HepG2 (cell line): ENCODE data around the gene TAF3. TPM values are rescaled to one million over a fixed set of nuclear protein-coding genes. Genes with fewer than 3 reads are reported as not detected.

ENCODE experiments used
- ASH2L ChIP-seq: fragments of 300-600, 200-600 bp; sonication (generic); IDR thresholded peaks from 2 replicates; pipeline ENCODE4 v1.7.0; 2017; ENCODE audit warnings: low read depth, mild to moderate bottlenecking, moderate library complexity, mixed read lengths, low read length; ENCODE audit not compliant: insufficient read length
- BHLHE40 ChIP-seq: IDR thresholded peaks from 2 replicates; pipeline ENCODE4 v1.6.1; 2011; ENCODE audit warnings: low read length, improper control_type of control experiment
- CHD4 ChIP-seq: fragments of 200-600 bp; sonication (generic); IDR thresholded peaks from 2 replicates; pipeline ENCODE4 v1.7.0; 2017; ENCODE audit warnings: mild to moderate bottlenecking, low read length, borderline replicate concordance
- ELF4 ChIP-seq: sonication (generic); formaldehyde crosslinking; IDR thresholded peaks from 2 replicates; pipeline ENCODE4 v1.5.0; 2020; ENCODE audit warnings: missing genetic modification reagents, mild to moderate bottlenecking, moderate library complexity, borderline replicate concordance
- EZH2 ChIP-seq: conservative IDR thresholded peaks from 2 replicates; pipeline ENCODE4 v1.6.1; 2012; ENCODE audit warnings: mild to moderate bottlenecking, low read depth, low read length, moderate library complexity
- FOSL2 ChIP-seq: sonication (generic); formaldehyde crosslinking; IDR thresholded peaks from 2 replicates; pipeline ENCODE4 v1.4.0; 2020; ENCODE audit warnings: missing genetic modification reagents
- KLF6 ChIP-seq: IDR thresholded peaks from 2 replicates; pipeline ENCODE4 v1.8.0; 2016; ENCODE audit warnings: missing biosample characterization, missing genetic modification reagents
- MXD4 ChIP-seq: IDR thresholded peaks from 2 replicates; pipeline ENCODE4 v1.6.1; 2016; ENCODE audit warnings: mild to moderate bottlenecking, missing biosample characterization, missing genetic modification reagents
- PCBP1 ChIP-seq: fragments of 200-400 bp; formaldehyde crosslinking; IDR thresholded peaks from 2 replicates; pipeline ENCODE4 v1.6.1; 2017; ENCODE audit warnings: mild to moderate bottlenecking, low read depth, low read length, borderline replicate concordance
- RBFOX2 ChIP-seq: fragments of 200-400 bp; formaldehyde crosslinking; IDR thresholded peaks from 2 replicates; pipeline ENCODE4 v1.6.1; 2017; ENCODE audit warnings: low read depth, mild to moderate bottlenecking, low read length
- SALL2 ChIP-seq: sonication (generic); formaldehyde crosslinking; IDR thresholded peaks from 2 replicates; pipeline ENCODE4 v1.8.1; 2023; ENCODE audit warnings: mild to moderate bottlenecking, missing genetic modification reagents, inconsistent platforms
- SATB2 ChIP-seq: sonication (generic); formaldehyde crosslinking; IDR thresholded peaks from 2 replicates; pipeline ENCODE4 v1.5.0; 2020; ENCODE audit warnings: missing genetic modification reagents
- SP2 ChIP-seq: sonication (generic); formaldehyde crosslinking; IDR thresholded peaks from 2 replicates; pipeline ENCODE4 v1.5.1; 2020; ENCODE audit warnings: mild to moderate bottlenecking, missing genetic modification reagents
- ZFP36L2 ChIP-seq: sonication (generic); formaldehyde crosslinking; IDR thresholded peaks from 2 replicates; pipeline ENCODE4 v1.4.0; 2020; ENCODE audit warnings: missing genetic modification reagents
- ZKSCAN8 ChIP-seq: IDR thresholded peaks from 2 replicates; pipeline ENCODE4 v1.6.1; 2016; ENCODE audit warnings: borderline replicate concordance, missing genetic modification reagents, missing compliant biosample characterization
- ZNF230 ChIP-seq: sonication (generic); formaldehyde crosslinking; IDR thresholded peaks from 2 replicates; pipeline ENCODE4 v1.4.0; 2020; ENCODE audit warnings: mild to moderate bottlenecking, missing genetic modification reagents
- ZNF232 ChIP-seq: sonication (generic); formaldehyde crosslinking; IDR thresholded peaks from 2 replicates; pipeline ENCODE4 v1.4.0; 2020; ENCODE audit warnings: missing genetic modification reagents, borderline replicate concordance
- ZNF274 ChIP-seq: sonication (generic); formaldehyde crosslinking; IDR thresholded peaks from 2 replicates; pipeline ENCODE4 v1.5.1; 2020; ENCODE audit warnings: mild to moderate bottlenecking, missing genetic modification reagents
- ZNF317 ChIP-seq: sonication (generic); formaldehyde crosslinking; IDR thresholded peaks from 2 replicates; pipeline ENCODE4 v1.5.0; 2020; ENCODE audit warnings: mild to moderate bottlenecking, missing genetic modification reagents
- ZNF672 ChIP-seq: sonication (generic); formaldehyde crosslinking; IDR thresholded peaks from 2 replicates; pipeline ENCODE4 v1.8.1; 2022; ENCODE audit warnings: missing genetic modification reagents
- ZNF772 ChIP-seq: sonication (generic); formaldehyde crosslinking; IDR thresholded peaks from 2 replicates; pipeline ENCODE4 v1.5.0; 2020; ENCODE audit warnings: mild to moderate bottlenecking, missing genetic modification reagents
- ZNF883 ChIP-seq: sonication (generic); formaldehyde crosslinking; IDR thresholded peaks from 2 replicates; pipeline ENCODE4 v1.5.1; 2020; ENCODE audit warnings: mild to moderate bottlenecking, missing genetic modification reagents; ENCODE audit errors: not compliant biosample characterization
- polyA plus RNA-seq, 8 experiments: library from polyadenylated mRNA; depleted of rRNA in 3 of 8; stranded (reverse) in 7 of 8; unstranded in 1 of 8; fragments of >200 nt; fragmentation: Illumina TruSeq in 4 of 8; extraction: Trizol in 4 of 8; gene quantifications; 2 replicates each; pipeline versions ENCODE4 v1.2.1 to v1.2.3, GENCODE V29; 2011 to 2016; ENCODE audit warnings: low read depth in 4 of 8, missing spikeins in 1 of 8, mixed read lengths in 1 of 8; ENCODE audit not compliant: insufficient read depth in 1 of 8
- total RNA-seq, 5 experiments: library from RNA; depleted of rRNA; stranded (reverse); fragments of >200 nt; fragmentation: Illumina TruSeq; extraction: Trizol; gene quantifications; 2 replicates each; pipeline ENCODE4 v1.2.3, GENCODE V29; 2016; ENCODE audit warnings: low read depth in 1 of 5
- TF ChIP-seq, protein P1 (sequence below): IDR thresholded peaks from 2 replicates; pipeline ENCODE4 v1.4.0; 2020; ENCODE audit warnings: mild to moderate bottlenecking, missing genetic modification reagents
- TF ChIP-seq, protein P2 (sequence below): sonication (generic); formaldehyde crosslinking; IDR thresholded peaks from 2 replicates; pipeline ENCODE4 v1.4.0; 2020; ENCODE audit warnings: missing genetic modification reagents

TAF3 gene
- total and polyA plus RNA-seq, 2 of the 13 experiments (the other 11 are each of a cell fraction or from before 2014, with no cell fraction given), result 1.7 to 2.9 TPM

DNA sequence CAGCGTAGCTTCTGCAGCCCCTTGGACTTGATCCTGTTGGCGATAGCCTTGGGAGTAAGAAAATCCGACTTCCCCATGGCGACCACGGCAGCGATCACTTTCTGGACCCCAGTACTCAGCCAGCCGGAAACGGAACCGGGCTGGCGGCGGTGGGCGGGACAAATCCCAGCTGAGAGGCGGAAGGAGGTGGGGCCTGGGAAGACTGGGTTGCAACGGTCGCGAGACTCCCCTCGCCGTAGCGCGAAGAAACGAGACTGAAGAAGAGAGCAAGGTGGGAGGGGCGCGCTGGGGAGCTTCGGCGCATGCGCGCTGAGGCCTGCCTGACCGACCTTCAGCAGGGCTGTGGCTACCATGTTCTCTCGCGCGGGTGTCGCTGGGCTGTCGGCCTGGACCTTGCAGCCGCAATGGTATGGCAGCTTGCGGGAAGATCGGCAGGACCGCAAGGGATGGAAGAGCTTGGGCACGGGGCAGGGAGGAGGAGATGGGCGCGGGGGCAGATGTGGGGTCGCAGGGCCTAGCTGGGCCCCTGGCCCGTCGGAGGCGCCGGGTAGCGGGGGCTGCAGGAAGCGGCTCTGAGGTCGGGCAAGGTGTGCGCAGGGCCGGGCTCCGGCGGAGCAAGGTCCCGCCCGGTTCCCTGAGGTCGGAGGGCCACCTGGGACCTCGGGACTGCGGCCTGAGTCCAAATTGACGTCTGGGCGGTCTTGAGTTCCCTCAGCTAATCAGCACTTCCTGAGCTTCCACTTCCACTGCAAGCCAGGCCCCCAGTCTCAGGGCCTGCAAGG, 30.3 kb upstream of the TAF3 start, which contains the start of the genes ATP5F1C and KIN (continued):
- TF ChIP-seq ZNF883 (no peak), ASH2L (peak; percentile 85), ZNF772 (CRISPR knock-in tag) (peak; percentile 57; the same call in 1 of the 2 replicates), FOSL2 (CRISPR knock-in tag) (no peak), BHLHE40 (no peak), RBFOX2 (peak; percentile 98), ZNF274 (CRISPR knock-in tag) (no peak; the same call in none of the 2 replicates), ZKSCAN8 (CRISPR knock-in tag) (peak; percentile 54; the same call in 1 of the 2 replicates), ZFP36L2 (peak; percentile 74; the same call in 1 of the 2 replicates), SP2 (CRISPR knock-in tag) (peak; percentile 88), SATB2 (CRISPR knock-in tag) (peak; percentile 19; the same call in 1 of the 2 replicates), ELF4 (CRISPR knock-in tag) (no peak), EZH2 (no peak), PCBP1 (0 out of 2 replicates have a peak, but pooled peaks have one; percentile 42), ZNF672 (CRISPR knock-in tag) (no peak), ZNF317 (CRISPR knock-in tag) (no peak), KLF6 (peak; percentile 33; the same call in 1 of the 2 replicates), SALL2 (CRISPR knock-in tag) (peak; percentile 58; the same call in 1 of the 2 replicates), ZNF230 (peak; percentile 91), MXD4 (no peak), CHD4 (no peak), ZNF232 (peak; percentile 27; the same call in 1 of the 2 replicates)
- TF ChIP-seq, protein P1, sequence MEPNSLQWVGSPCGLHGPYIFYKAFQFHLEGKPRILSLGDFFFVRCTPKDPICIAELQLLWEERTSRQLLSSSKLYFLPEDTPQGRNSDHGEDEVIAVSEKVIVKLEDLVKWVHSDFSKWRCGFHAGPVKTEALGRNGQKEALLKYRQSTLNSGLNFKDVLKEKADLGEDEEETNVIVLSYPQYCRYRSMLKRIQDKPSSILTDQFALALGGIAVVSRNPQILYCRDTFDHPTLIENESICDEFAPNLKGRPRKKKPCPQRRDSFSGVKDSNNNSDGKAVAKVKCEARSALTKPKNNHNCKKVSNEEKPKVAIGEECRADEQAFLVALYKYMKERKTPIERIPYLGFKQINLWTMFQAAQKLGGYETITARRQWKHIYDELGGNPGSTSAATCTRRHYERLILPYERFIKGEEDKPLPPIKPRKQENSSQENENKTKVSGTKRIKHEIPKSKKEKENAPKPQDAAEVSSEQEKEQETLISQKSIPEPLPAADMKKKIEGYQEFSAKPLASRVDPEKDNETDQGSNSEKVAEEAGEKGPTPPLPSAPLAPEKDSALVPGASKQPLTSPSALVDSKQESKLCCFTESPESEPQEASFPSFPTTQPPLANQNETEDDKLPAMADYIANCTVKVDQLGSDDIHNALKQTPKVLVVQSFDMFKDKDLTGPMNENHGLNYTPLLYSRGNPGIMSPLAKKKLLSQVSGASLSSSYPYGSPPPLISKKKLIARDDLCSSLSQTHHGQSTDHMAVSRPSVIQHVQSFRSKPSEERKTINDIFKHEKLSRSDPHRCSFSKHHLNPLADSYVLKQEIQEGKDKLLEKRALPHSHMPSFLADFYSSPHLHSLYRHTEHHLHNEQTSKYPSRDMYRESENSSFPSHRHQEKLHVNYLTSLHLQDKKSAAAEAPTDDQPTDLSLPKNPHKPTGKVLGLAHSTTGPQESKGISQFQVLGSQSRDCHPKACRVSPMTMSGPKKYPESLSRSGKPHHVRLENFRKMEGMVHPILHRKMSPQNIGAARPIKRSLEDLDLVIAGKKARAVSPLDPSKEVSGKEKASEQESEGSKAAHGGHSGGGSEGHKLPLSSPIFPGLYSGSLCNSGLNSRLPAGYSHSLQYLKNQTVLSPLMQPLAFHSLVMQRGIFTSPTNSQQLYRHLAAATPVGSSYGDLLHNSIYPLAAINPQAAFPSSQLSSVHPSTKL (CRISPR knock-in tag), result peak; percentile 22; the same call in 1 of the 2 replicates
- TF ChIP-seq, protein P2, sequence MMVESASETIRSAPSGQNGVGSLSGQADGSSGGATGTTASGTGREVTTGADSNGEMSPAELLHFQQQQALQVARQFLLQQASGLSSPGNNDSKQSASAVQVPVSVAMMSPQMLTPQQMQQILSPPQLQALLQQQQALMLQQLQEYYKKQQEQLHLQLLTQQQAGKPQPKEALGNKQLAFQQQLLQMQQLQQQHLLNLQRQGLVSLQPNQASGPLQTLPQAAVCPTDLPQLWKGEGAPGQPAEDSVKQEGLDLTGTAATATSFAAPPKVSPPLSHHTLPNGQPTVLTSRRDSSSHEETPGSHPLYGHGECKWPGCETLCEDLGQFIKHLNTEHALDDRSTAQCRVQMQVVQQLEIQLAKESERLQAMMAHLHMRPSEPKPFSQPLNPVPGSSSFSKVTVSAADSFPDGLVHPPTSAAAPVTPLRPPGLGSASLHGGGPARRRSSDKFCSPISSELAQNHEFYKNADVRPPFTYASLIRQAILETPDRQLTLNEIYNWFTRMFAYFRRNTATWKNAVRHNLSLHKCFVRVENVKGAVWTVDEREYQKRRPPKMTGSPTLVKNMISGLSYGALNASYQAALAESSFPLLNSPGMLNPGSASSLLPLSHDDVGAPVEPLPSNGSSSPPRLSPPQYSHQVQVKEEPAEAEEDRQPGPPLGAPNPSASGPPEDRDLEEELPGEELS (CRISPR knock-in tag), result peak; percentile 50
